ENCODE results near the gene SYNGR2. TPM values are rescaled to one million over a fixed set of nuclear protein-coding genes. Genes with fewer than 3 reads are reported as not detected.
"Not testable (repeated sequence)": the region's sequence is repeated elsewhere in the genome, so short reads cannot be mapped to it uniquely, and the experiment has no call there.

The SYNGR2 gene
- total RNA-seq, 1 donor from 2014 or later = 77.7 TPM

- DNase-seq (ENCODE audit: low read depth) = no peak
These were observed 2.6 kb downstream of the SYNGR2 start for GRCh38 chr17:78170692-78171590.

- DNase-seq (ENCODE audit: low read depth) = not testable (repeated sequence)
These were observed 3.3 kb downstream of the SYNGR2 start for GRCh38 chr17:78171591-78172248.

GRCh38 chr17:78172249-78173051, 4.1 kb downstream of the SYNGR2 start:
- DNase-seq (ENCODE audit: low read depth) = no peak

- no peak for DNase-seq (ENCODE audit: low read depth)
These were observed 4.8 kb downstream of the SYNGR2 start for GRCh38 chr17:78173097-78173715.

GRCh38 chr17:78174346-78174869, 6.0 kb downstream of the SYNGR2 start:
- no peak for DNase-seq (ENCODE audit: low read depth)

- no peak for DNase-seq (ENCODE audit: low read depth)
These were observed 6.7 kb downstream of the SYNGR2 start for GRCh38 chr17:78174870-78175642.

- DNase-seq (ENCODE audit: low read depth) = no peak
These were observed 7.2 kb downstream of the SYNGR2 start for GRCh38 chr17:78175643-78175981.

- no peak for DNase-seq (ENCODE audit: low read depth)
These were observed 8.2 kb downstream of the SYNGR2 start for GRCh38 chr17:78176548-78177025.

- peak; percentile 51 for DNase-seq (ENCODE audit: low read depth)
These were observed 11.0 kb downstream of the SYNGR2 start for GRCh38 chr17:78179372-78179771.

GRCh38 chr17:78180083-78180482, 11.7 kb downstream of the SYNGR2 start:
- DNase-seq (ENCODE audit: low read depth) = no peak

- no peak for DNase-seq (ENCODE audit: low read depth)
These were observed 12.1 kb downstream of the SYNGR2 start for GRCh38 chr17:78180508-78180907.

GRCh38 chr17:78182504-78182903, 14.1 kb downstream of the SYNGR2 start:
- no peak for DNase-seq (ENCODE audit: low read depth)

- no peak for DNase-seq (ENCODE audit: low read depth)
These were observed 15.5 kb downstream of the SYNGR2 start for GRCh38 chr17:78183916-78184315.

- DNase-seq (ENCODE audit: low read depth) = no peak
These were observed 16.0 kb downstream of the SYNGR2 start for GRCh38 chr17:78184351-78184750.

- DNase-seq (ENCODE audit: low read depth) = peak; percentile 89
These were observed 16.5 kb downstream of the SYNGR2 start for GRCh38 chr17:78184868-78185267.

- no peak for DNase-seq (ENCODE audit: low read depth)
These were observed 17.8 kb downstream of the SYNGR2 start for GRCh38 chr17:78185981-78186691.

GRCh38 chr17:78186692-78187595, 18.6 kb downstream of the SYNGR2 start, which contains the start of the genes AFMID and TK1:
Gene AFMID (plus strand): TSS chr17:78187362. CDS start chr17:78187371, 9 bp downstream.
Gene TK1 (minus strand): TSS chr17:78187052. CDS start chr17:78186994, 58 bp downstream.
- DNase-seq (ENCODE audit: low read depth) = peak; percentile 90

GRCh38 chr17:78196716-78197115, 28.3 kb downstream of the SYNGR2 start:
- DNase-seq (ENCODE audit: low read depth) = no peak

All from renal cortical epithelial cell (primary cell).